Measurements from ENCODE around the gene THEM4.
"Not testable (repeated sequence)": the region's sequence is repeated elsewhere in the genome, so short reads cannot be mapped to it uniquely, and the experiment has no call there.

THEM4 gene

DNA sequence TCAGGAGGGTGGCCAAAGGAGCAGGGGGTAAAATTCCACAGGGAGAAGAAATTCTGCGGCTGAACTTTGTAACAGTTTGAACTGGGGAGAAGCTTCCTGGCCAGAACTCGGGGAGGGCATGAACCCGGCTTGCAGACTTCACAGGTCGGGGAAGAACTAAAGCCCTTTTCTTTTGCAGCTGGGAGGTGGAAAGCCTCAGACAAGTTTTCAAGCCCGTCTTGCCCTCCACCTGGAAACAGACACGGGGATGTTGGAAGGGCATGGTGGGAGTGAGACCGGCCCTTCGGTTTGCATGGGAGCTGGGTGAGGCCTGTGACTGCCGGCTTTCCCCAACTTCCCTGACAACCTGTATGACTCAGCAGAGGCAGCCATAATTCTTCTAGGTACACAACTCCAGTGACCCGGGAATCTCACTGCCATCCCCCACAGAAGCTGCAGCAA is 11.3 kb downstream of the THEM4 start:
- no peak for DNase-seq (ENCODE audit: low read depth in 2 of 3, low spot score in 2 of 3)

DNA sequence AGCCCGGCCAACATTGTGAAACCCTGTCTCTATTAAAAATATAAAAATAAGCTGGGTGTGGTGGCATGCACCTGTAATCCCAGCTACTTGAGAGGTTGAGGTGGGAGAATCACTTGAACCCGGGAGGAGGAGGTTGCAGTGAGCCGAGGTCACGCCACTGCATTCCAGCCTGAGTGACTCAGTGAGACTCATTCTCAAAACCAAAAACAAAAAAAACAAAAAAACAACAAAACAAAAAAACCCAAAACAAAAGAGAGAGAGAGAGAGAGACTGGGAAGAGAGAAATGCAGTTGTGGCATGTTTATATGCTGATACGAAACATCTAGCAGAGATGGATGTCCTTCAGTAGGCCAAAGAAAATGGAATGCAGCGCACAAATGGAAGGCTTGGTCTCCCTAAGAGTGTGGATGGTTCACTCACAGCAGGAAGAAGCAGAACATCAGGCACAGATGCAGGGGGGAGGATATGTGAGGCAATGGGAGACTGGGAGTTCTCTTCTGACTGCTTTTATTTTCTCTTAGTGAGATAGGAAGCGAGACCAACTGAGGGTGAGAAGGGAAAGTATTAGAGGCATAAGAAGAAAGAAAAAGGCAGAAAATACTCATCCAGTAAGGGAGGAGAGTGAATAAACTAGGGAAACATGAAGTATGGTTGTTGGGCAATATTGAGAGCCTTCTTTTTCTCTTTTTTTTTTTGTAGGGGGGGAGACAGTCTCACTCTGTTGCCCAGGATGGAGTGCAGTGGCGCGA is 16.0 kb downstream of the THEM4 start:
- DNase-seq (ENCODE audit: low read depth in 2 of 3, low spot score in 2 of 3) = no peak

DNA sequence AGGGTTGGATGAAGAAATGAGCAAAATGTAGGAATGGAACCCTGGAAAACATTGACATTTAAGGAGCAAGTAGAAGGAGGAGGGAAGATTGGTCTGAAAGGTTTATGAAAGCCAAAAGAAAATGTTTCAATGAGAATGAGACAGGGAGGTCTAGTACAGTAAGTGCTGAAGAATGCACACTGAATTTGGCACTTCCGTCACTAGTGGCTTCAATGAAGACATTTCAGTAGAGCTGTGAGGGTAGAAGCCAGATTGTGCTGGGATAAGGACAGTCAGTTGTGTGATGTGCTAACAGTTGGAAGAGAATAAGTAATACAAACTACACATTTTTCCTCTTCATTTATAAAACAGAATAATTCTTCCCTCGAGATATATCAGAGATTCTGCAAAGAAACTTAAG is 17.1 kb downstream of the THEM4 start:
- DNase-seq (ENCODE audit: low read depth in 2 of 3, low spot score in 2 of 3) = no peak

DNA sequence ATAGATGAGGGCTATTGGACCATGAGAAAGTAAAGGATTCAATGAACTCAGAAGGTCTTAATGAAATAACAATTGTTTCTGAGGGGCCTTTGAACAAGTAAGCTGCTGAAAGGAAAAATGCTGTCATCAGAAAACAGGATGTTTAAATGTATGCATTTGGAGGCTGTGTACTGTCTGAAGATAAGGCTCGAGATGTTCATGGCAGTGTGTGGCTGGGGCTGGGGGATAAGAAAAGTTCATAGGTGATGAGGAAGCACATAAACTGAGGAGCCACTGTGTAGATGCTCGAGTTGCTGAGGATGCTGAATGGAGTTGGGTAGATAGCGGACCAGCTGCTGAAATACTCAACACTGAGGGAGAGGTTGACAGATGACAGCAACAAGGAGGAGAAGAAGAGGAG is 17.8 kb downstream of the THEM4 start:
- no peak for DNase-seq (ENCODE audit: low read depth in 2 of 3, low spot score in 2 of 3)

DNA sequence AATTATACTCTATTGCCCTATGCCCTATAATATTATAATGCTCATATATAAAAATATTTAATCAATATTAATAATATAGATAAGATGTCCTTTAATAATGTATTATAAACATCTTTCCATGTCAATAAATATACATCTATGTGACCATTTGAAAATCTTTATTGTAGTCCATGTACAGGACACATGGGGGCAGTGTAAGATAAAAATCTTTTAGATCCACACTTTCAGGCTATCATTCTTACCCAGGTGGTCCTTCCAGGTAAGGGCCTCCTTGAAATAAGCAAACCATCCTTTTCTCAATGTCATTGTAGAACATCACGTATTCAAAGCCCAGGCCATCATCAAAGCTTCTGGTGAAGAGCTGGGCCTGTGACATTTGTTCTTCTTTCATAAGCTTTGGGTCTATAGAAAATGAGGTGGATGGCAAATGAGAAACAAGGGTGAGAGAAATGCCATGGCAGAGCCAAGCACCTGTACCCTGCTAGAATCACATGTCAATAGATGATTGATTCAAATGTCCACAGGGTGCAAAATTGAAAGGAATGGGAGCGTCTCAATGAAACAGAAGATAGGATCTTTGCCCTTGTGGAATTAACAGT is 20.2 kb downstream of the THEM4 start:
- no peak for DNase-seq (ENCODE audit: low read depth in 2 of 3, low spot score in 2 of 3)

DNA sequence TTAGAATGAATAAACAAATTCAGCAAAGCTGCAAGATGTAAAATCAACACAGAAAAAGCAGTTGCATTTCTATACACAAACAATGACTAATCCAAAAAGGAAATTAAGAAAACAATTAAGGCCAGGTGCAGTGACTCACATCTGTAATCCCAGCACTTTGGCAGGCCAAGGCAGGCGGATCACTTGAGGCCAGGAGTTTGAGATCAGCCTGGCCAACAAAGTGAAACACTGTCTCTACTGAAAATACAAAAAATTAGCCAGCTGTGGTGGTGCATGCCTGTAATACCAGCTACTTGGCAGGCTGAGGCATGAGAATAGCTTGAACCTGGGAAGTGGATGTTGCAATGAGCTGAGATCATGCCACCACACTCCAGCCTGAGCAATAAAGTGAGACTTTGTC is 22.3 kb downstream of the THEM4 start:
- DNase-seq (ENCODE audit: low read depth in 2 of 3, low spot score in 2 of 3) = no peak

DNA sequence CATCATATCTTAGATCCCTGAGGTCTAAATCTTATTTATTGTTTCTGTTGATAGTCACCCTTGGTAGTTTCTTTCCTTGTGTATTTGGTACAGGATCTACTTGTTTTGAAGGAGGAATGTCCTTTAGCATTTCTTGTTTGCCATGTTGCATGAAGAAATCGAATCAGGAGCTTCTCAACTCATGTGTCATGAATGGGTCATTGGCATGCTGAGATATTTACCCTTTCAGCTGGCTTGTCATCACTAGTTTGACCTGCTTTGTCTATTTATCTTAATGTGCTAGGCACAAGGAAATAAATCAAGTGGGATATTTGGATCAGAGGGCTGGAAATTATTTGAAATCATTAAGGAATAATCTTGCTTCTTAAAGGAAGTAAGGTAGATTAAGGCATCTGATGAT is 23.8 kb downstream of the THEM4 start:
- DNase-seq (ENCODE audit: low read depth in 2 of 3, low spot score in 2 of 3) = no peak

DNA sequence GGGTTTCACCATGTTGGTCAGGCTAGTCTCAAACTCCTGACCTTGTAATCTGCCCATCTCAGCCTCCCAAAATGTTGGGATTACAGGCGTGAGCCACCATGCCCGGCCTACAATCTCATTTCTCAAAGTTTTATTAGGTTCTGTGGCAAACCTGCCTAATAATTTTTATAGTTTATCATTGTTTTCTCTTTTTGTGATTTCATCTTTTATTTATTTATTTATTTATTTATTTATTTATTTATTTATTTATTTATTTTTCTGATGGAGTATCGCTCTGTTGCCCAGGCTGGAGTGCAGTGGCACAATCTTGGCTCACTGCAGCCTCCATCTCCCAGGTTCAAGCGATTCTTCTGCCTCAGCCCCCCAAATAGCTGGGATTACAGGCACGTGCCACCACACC is 24.4 kb downstream of the THEM4 start:
- not testable (repeated sequence) for DNase-seq (ENCODE audit: low read depth in 2 of 3, low spot score in 2 of 3)

DNA sequence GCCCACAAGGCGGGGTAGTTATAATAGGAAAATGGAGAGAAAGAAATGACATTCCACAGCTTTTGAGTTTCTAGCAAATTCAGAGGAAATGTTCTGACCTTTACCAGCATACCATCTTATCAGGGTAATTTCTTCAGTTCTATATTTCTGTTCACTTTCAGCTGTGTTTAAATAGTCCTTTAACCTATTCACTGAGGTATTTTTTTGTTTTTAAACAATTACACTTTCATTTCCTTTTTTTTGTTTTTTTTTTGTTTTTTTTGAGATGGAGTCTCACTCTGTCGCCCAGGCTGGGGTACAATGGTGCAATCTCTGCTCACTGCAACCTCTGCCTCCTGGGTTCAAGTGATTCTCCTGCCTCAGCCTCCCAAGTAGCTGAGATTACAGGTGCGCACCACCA is 24.9 kb downstream of the THEM4 start:
- not testable (repeated sequence) for DNase-seq (ENCODE audit: low read depth in 2 of 3, low spot score in 2 of 3)

DNA sequence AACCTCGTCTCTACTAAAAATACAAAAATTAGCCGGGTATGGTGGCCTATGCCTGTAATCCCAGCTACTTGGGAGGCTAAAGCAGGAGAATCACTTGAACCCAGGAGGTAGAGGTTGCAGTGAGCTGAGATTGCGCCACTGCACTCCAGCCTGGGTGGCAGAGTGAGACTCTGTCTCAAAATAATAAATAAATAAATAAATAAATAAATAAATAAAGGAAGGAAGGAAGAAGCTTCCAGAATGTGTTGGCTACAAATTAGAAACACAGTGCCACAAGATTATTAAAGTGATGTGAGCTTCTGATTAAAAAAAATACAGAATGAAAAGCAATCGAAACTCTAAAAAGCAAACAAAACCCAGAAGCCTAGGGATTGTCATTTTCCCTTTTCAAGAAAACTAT is 25.4 kb downstream of the THEM4 start:
- not testable (repeated sequence) for DNase-seq (ENCODE audit: low read depth in 2 of 3, low spot score in 2 of 3)

DNA sequence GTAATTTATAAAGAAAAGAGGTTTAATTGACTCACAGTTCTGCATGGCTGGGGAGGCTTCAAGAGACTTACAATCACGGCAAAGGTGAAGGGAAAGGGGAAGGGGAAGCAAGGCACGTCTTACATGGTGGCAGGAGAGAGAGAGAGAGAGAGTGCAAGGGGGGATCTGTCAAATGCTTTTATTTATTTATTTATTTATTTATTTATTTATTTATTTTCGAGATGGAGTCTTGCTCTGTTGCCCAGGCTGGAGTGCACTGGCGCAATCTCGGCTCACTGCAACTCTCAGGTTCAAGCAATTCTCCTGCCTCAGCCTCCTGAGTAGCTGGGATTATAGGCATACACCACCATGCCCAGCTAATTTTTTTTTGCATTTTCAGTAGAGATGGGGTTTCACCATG is 26.4 kb downstream of the THEM4 start:
- not testable (repeated sequence) for DNase-seq (ENCODE audit: low read depth in 2 of 3, low spot score in 2 of 3)

DNA sequence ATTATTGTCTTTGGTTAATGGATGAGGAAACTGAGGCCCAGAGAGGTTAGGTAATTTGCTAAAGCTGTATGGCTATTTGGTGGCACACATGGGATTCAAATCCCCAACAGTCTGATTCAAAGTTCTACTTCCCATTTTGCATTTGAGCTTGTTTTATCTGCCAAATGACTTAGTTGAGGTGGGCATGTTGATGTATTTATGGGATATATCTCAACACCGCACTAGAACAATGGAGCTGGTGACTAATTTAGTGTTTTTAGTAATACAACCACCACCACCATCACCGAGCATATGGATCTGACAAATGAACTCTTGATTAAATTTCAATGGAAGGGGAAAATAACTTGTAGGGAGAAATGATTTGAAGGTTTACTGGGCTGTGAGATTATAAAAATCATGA is 26.8 kb downstream of the THEM4 start:
- DNase-seq (ENCODE audit: low read depth in 2 of 3, low spot score in 2 of 3) = no peak

DNA sequence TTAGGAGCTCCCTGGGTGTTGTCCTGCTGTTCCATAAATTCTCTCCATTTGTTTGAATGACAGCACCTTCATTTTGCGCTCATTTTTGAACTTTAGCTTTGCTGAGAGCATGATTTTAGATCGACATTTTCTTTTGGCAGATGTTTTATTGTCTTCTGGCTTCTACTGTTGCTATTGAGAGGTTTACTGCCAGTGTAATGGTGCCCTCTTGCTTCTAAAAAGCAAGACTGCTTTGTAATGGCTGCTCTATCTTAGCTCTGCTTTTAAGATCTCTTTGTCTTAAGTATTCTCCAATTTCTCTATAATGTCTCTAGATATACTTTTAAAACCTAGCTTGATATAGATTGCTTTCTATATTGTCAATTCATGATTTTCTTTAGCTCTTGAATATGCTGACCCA is 27.8 kb downstream of the THEM4 start:
- no peak for DNase-seq (ENCODE audit: low read depth in 2 of 3, low spot score in 2 of 3)

DNA sequence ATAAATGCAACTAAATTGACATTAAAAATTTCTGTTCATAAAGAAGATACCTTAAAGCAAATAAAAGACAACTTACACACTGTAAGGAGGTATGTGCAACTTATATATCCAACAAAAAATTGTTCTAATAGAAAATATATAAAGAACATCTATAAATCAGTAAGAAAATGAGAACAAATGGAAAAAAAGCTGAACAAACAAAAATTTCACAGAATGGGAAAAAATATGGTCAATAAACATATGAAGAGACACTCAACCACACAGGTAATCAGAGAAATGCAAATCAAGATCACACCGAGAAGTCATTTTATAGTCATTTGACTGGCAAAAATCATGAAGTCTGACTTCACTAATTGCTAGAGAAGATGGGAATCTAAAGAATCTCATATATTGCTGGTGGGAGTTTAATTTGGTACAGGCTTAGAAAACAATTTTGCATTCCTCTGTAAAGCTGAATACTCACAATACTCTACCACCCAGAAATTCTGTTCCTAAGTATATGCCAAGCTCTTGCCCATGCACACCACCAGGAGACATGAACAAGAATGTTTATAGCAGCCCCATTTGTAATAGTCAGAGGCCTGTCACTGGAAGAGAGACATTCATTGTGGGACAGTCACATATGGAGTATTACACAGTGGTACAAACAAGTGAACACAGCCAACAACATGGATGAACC is 33.8 kb downstream of the THEM4 start:
- DNase-seq (ENCODE audit: low read depth in 2 of 3, low spot score in 2 of 3) = no peak

DNA sequence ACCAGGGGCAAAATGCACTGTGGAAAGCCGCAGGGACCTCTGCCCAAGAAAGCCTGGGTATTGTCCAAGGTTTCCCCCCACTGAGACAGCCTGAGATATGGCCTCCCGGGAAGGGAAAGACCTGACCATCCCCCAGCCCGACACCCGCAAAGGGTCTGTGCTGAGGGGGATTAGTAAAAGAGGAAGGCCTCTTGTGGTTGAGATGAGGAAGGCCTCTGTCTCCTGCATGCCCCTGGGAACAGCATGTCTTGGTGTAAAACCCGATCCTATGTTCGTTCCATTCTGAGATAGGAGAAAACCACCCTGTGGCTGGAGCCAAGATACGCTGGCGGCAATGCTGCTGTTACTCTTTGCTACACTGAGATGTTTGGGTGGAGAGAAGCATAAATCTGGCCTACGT is 36.5 kb downstream of the THEM4 start:
- DNase-seq (ENCODE audit: low read depth in 2 of 3, low spot score in 2 of 3) = not testable (repeated sequence)

DNA sequence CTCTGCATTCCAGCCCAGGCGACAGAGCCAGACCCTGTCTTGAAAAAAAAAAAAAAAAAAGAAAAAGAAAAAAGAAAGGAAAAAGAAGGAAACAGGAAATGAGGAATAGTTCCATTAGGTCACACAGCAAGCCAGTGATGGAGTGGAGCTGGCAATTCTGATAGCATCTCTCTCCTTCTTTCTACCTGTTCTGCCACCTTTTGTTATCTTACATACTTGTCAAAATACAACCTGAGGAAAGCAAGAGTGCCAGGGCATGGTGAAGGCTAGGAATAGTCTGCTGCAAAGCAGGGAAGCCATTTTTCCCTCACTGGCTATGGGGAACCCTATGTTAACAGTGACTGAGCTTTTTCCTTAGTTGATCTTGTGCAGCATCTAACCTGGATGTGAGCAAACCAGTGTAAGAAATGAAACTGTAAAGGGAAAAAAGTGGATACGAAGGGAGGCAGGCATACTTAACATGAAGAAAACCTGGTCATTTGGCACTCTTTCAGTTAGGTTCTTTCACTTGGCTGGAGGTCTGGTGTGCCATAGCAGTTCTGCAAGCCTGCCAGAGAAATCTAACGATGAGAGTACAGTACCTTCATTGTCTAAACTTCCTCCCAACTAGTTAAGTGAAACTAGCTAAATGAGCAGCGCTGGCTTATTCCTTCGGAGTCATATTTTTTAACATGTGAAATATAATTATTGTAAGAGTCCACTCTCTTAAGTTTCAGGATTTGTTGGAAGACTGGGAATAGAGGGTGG is 37.9 kb downstream of the THEM4 start:
- no peak for DNase-seq (ENCODE audit: low read depth in 2 of 3, low spot score in 2 of 3)

DNA sequence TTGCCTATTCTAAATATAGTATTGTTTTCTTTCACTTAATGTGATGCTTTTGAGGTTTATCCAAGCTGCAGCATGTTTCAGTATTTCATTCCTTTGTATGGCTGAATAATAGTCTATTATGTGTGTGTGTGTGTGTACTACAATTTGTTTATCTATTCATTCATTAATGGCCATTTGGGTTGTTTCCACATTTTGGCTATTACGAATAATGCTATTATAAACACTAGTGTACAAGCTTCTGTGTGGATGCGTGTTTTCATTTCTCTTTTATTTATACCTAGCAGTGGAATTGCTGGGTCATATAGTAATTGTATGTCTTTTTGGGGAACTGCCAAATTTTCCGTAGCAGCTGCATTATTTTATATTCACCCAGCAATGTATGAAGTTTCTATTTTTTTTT is 40.8 kb downstream of the THEM4 start:
- DNase-seq (ENCODE audit: low read depth in 2 of 3, low spot score in 2 of 3) = no peak

DNA sequence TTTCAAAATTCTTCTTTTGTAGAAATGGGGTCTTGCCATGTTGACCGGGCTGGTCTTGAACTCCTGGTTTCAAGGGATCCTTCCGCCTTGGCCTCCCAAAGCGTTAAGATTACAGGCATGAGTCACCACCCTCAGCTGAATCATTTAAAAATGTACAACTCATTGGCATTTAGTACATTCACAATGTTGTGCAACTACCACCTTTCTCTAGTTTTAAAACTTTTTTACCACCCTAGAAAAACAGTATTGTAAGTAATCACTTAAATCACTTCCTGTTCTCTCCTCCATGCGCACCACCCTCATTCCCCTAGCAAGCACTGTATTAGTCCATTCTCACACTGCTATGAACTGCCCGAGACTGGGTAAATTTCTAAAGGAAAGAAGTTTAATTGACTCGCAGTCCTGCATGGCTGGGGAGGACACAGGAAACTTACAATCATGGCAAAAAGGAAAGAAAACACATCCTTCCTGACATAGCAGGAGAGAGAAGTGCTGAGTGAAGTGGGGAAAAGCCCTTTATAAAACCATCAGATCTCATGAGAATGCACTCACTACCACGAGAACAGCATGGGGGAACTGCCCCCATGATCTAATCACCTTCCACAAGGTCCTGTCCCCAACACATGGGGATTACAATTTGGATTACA is 41.4 kb downstream of the THEM4 start:
- DNase-seq (ENCODE audit: low read depth in 2 of 3, low spot score in 2 of 3) = no peak

DNA sequence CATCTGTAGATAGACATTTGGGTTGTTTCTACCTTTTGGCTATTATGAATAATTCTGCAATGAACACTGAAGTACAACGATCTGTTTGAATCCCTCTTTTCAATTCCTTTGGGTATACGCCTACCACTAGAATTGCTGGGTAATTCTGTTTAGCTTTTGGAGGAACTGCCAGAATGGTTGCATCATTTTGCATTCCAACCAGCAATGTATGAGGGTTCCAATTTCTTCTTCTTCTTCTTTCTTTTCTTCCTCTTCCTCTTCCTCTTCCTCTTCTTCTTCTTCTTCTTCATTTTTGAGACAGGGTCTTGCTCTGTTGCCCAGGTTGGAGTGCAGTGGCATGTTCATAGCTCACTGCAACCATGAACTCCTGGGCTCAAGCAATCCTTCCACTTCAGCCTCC is 42.0 kb downstream of the THEM4 start:
- no peak for DNase-seq (ENCODE audit: low read depth in 2 of 3, low spot score in 2 of 3)

DNA sequence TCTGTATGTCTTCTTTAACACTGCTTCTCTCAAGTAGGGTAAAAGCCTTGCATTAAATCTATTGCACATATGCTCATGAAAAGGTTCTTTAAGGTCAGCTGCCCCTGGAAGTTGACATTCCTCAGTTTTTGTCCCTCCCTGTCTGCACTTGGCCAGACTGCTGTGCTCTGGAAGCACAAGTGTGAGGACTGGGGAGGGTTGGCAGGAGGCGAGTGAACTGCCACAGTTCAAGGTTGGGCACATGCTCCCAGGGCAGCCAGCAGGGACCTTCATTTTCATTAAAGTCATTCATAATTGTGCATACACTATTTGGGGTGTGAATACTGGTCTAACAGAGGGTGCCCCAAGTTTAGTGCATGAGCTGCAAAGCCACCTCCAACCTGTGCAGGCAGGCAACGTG is 44.9 kb downstream of the THEM4 start:
- no peak for DNase-seq (ENCODE audit: low read depth in 2 of 3, low spot score in 2 of 3)

DNA sequence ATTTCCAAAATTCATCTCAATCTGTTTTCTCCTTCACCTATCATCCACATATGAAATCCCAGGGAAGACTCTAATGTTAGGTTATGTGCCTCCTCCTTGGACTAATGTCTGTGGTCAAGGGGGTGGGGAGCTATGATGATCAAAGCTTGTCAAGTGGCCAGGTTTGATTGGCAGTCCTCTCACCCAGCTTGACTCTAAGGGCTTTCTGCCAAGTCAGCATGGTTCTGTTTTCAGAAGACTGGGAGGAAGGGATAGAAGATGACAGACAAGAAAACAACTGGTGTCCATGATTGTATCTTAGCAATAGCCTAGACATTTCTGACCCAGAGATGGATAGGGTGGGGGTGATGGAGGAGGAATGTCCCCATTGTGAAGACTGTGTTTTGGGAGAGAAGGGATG is 46.7 kb downstream of the THEM4 start:
- DNase-seq (ENCODE audit: low read depth in 2 of 3, low spot score in 2 of 3) = no peak

Measured in activated CD8-positive, alpha-beta memory T cell treated with anti-CD3 and anti-CD28 coated beads for 48 hours (primary cell).